Mononuclear cell (primary cell): ENCODE results near the gene HECTD2. TPM values are rescaled to one million over a fixed set of nuclear protein-coding genes. Genes with fewer than 3 reads are reported as not detected.

Experiments used
- H3K27me3 ChIP-seq: 2 replicates; pipeline ENCODE4 v1.6.0; 2011; ENCODE audit warnings: low read length, control low read depth; ENCODE audit not compliant: insufficient read depth
- H3K4me1 ChIP-seq: 2 replicates; pipeline ENCODE4 v1.5.1; 2011; ENCODE audit warnings: mild to moderate bottlenecking, low read length, control low read depth; ENCODE audit not compliant: insufficient read depth
- H3K4me3 ChIP-seq: 2 replicates; pipeline ENCODE4 v1.5.1; 2011; ENCODE audit warnings: mild to moderate bottlenecking, low read length, moderate library complexity
- H3K9me3 ChIP-seq: 2 replicates; pipeline ENCODE4 v1.5.1; 2011; ENCODE audit warnings: low read depth, mild to moderate bottlenecking, control low read depth, low read length
- total RNA-seq: library from RNA; depleted of rRNA; stranded (reverse); fragments of >200 nt; gene quantifications from one replicate; pipeline ENCODE4 v1.2.3, GENCODE V29; 2012

HECTD2 gene
- total RNA-seq, 1 donor, result 1.5 TPM

DNA sequence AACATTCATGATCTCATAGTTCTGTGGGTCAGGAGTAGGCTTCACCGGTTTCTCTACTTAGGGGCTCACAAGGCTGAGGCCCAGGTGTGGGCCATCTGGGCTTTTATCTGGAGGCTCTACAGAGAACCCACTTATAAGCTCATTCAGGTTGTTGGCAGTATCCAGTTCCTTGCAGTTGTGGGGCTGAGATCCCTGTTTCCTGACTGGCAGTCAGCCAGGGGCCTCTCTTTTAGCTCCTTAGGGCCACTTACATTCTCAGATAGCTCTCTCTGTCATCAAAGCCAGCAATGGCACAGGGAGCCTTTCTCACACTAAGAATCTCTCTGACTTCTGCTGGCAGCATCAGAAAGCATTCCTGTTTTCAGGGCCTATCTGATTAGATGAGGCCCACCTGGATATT lies 18.2 kb upstream of the HECTD2 start:
- Histone ChIP-seq H3K9me3 (no peaks in the 10 kb centered on the region), H3K27me3 (peaks cover 17% of the 10 kb centered on the region), H3K4me1 (no peaks in the 10 kb centered on the region), H3K4me3 (no peak overlapping the region)

GRCh38 chr10:91406322-91406721 lies 3.8 kb upstream of the HECTD2 start:
- Histone ChIP-seq H3K9me3 (no peaks in the 10 kb centered on the region), H3K4me1 (peaks cover 15% of the 10 kb centered on the region), H3K27me3 (peaks cover 5% of the 10 kb centered on the region), H3K4me3 (no peak overlapping the region)

GRCh38 chr10:91409069-91409868 lies 875 bp upstream of the HECTD2 start:
- peaks cover 15% of the 10 kb centered on the region for H3K4me1 ChIP-seq

GRCh38 chr10:91410638-91411371 lies 661 bp downstream of the HECTD2 start:
- H3K4me3 ChIP-seq, result peak overlapping the region; percentile 89
- H3K4me1 ChIP-seq, result peaks cover 15% of the 10 kb centered on the region
- no peaks in the 10 kb centered on the region for H3K9me3 ChIP-seq
- no peaks in the 10 kb centered on the region for H3K27me3 ChIP-seq

More at GRCh38 chr10:91409069-91409868, 875 bp upstream of the HECTD2 start:
- Histone ChIP-seq H3K9me3 (no peaks in the 10 kb centered on the region), H3K27me3 (peaks cover 5% of the 10 kb centered on the region), H3K4me3 (peak overlapping the region; percentile 89)

DNA sequence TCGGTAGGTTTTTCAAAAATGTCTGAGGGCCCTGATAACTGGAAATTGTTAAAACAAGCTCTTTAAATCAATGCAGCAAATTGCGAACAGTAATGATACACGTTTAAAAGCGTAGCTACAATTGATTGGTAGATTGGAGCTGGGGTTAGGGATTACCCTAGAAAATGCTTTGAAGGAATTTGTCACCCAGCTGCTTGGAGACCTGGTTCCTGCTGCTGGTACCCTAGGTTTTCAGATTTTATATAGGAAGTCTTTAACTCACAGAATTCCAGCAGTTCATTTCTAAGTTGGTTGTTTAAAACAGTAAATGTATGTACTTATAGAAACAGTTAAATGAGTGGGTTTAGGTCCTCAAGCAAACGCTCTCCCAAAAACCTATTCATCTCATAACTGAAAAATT lies 1.5 kb downstream of the HECTD2 start:
- H3K4me1 ChIP-seq, result peaks cover 15% of the 10 kb centered on the region
- H3K4me3 ChIP-seq, result no peak overlapping the region
- no peaks in the 10 kb centered on the region for H3K27me3 ChIP-seq
- no peaks in the 10 kb centered on the region for H3K9me3 ChIP-seq

DNA sequence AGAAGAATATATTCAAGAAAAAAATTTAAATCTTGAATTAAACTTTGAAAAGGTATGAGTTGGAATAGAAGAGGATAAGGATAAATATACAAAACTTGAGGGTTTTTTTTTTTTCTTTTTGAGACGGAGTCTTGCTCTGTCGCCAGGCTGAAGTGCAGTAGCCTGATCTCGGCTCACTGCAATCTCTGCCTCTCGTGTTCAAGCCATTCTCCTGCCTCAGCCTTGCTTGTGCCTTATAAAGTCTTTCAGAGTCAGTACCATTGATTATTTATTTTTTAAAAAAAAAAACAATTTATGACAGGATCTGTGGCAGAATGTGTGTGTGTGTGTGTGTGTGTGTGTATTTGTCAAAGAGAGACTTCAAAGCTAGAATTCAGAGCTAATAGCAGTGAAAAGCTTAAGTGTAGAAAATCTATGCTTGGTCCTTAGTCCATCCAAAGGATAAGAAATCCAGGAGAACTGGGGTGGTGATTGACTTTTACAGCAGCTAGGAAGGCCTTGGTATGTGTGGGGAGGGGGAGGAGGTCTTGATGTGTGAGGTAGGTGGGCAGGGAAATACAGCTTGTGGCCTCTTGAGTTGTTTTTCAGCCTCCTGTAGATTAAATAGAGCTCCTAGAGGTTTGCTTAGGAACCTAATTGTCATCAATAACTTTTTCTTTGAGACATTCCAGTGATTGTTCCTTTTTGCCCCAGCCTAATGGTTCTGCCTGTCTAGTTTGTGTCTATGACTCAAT lies 2.4 kb downstream of the HECTD2 start:
- H3K9me3 ChIP-seq, result no peaks in the 10 kb centered on the region
- H3K4me3 ChIP-seq, result no peak overlapping the region
- peaks cover 15% of the 10 kb centered on the region for H3K4me1 ChIP-seq
- H3K27me3 ChIP-seq, result no peaks in the 10 kb centered on the region

DNA sequence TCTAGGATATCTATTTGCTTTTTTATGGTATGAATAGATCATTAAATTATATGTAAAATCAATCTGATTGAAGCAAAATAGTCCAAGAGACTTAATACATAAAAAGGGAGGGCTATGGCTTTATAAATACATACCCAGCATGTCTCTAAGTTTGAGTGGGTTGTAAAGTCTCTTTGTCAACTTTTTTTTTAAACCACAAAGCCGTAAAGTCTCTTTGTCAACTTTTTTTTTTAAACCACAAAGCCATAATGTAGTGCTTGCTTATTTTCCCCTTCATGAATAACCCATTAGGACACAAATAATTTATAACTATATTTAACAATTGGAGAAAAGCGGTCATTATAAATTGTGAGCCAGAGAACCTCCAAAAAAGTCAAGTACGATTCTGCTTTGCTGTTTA lies 5.7 kb downstream of the HECTD2 start:
- Histone ChIP-seq H3K4me3 (no peak overlapping the region), H3K27me3 (no peaks in the 10 kb centered on the region), H3K9me3 (no peaks in the 10 kb centered on the region), H3K4me1 (peaks cover 4% of the 10 kb centered on the region)

DNA sequence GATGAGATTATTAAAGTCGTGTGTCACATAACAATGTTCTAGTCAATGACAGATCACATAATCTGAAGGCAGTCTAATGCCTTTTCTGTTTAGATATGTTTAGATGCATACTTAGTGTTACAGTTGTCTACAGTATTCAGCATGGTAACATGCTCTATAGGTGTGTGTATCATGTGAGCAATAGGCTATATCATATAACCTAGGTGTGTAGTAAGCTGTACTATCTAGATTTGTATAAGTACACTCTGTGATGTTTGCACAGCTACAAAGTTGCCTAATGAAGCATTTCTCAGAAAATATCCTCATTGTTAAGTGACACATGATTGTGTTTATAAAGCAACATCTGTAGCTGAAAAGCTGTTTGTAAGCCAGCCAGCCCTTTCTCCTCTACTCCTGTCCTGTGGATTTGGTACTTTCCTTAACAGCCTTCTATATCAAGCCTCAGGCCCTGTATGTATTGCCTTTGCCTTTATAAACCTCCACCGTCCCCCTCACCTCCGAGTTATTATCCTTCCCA lies 6.3 kb downstream of the HECTD2 start:
- no peaks in the 10 kb centered on the region for H3K4me1 ChIP-seq
- H3K9me3 ChIP-seq, result no peaks in the 10 kb centered on the region
- no peaks in the 10 kb centered on the region for H3K27me3 ChIP-seq
- no peak overlapping the region for H3K4me3 ChIP-seq

DNA sequence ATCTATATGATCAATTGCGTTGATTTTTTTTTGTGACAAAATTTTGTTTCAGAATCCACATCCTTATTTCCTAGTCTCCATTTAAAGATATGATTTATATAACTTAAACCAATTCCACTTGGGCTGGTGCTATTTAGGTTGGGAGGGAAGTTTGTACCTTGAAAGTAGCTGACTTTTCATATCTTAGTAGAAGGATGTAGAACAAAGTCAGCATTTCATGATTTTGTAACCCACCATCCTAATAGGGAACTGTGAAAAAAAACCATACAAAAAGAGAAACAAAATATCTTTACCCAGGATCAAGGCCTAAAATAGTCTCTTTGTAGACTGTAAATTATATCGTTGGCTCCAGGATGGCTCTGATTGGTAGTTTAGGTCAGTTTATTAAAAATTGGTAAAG lies 8.3 kb downstream of the HECTD2 start:
- Histone ChIP-seq H3K9me3 (no peaks in the 10 kb centered on the region), H3K4me3 (no peak overlapping the region), H3K4me1 (no peaks in the 10 kb centered on the region), H3K27me3 (no peaks in the 10 kb centered on the region)

GRCh38 chr10:91420868-91421267 lies 10.7 kb downstream of the HECTD2 start:
- H3K4me3 ChIP-seq, result no peak overlapping the region
- no peaks in the 10 kb centered on the region for H3K27me3 ChIP-seq
- no peaks in the 10 kb centered on the region for H3K4me1 ChIP-seq
- no peaks in the 10 kb centered on the region for H3K9me3 ChIP-seq

- Histone ChIP-seq H3K4me1 (no peaks in the 10 kb centered on the region), H3K9me3 (no peaks in the 10 kb centered on the region), H3K27me3 (no peaks in the 10 kb centered on the region), H3K4me3 (no peak overlapping the region)
These were observed 12.8 kb downstream of the HECTD2 start for GRCh38 chr10:91422915-91423314.

- Histone ChIP-seq H3K4me1 (no peaks in the 10 kb centered on the region), H3K9me3 (no peaks in the 10 kb centered on the region), H3K4me3 (no peak overlapping the region), H3K27me3 (no peaks in the 10 kb centered on the region)
These were observed 13.9 kb downstream of the HECTD2 start for GRCh38 chr10:91424016-91424415.

GRCh38 chr10:91432175-91432574 lies 22.0 kb downstream of the HECTD2 start:
- Histone ChIP-seq H3K4me3 (no peak overlapping the region), H3K4me1 (no peaks in the 10 kb centered on the region), H3K27me3 (no peaks in the 10 kb centered on the region), H3K9me3 (no peaks in the 10 kb centered on the region)

DNA sequence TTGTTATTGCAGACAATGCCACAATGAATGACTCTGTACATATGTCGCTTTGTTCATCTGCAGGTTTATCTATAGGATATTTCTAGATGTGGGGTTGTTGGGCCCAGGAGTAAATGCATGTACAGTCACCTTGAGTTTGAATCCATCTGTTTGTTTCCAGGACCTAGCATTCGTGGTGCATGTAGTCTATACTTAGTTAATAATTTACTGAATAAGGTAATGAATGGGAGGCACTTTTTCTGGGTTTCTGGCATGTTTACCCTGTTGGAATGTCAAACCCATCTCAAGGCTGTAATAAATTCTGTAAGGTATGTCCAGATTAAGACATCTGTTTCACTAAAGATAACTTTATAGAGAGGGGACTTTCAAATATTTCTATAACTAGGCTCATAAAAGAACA lies 23.5 kb downstream of the HECTD2 start:
- no peaks in the 10 kb centered on the region for H3K27me3 ChIP-seq
- no peaks in the 10 kb centered on the region for H3K9me3 ChIP-seq
- no peak overlapping the region for H3K4me3 ChIP-seq
- H3K4me1 ChIP-seq, result no peaks in the 10 kb centered on the region

GRCh38 chr10:91434041-91434440 lies 23.9 kb downstream of the HECTD2 start:
- Histone ChIP-seq H3K9me3 (no peaks in the 10 kb centered on the region), H3K4me1 (no peaks in the 10 kb centered on the region), H3K4me3 (no peak overlapping the region), H3K27me3 (no peaks in the 10 kb centered on the region)
